ENCODE data around the gene ANKRD62.

ANKRD62 gene

GRCh38 chr18:12093520-12094257 lies at the start of gene ANKRD62:
Gene ANKRD62 (plus strand): TSS chr18:12093843. CDS start chr18:12094018, 175 bp downstream.
- no peak for DNase-seq

- no peak for DNase-seq
Measured at GRCh38 chr18:12044591-12044990, 49.1 kb upstream of the ANKRD62 start.

GRCh38 chr18:12046046-12046750 lies 47.4 kb upstream of the ANKRD62 start:
- no peak for DNase-seq

GRCh38 chr18:12046751-12047335 lies 46.8 kb upstream of the ANKRD62 start:
- DNase-seq: no peak

GRCh38 chr18:12048010-12048826 lies 45.4 kb upstream of the ANKRD62 start:
- DNase-seq: no peak

GRCh38 chr18:12048827-12049175 lies 44.8 kb upstream of the ANKRD62 start:
- no peak for DNase-seq

GRCh38 chr18:12049978-12050811 lies 43.4 kb upstream of the ANKRD62 start:
- DNase-seq: peak; percentile 49

GRCh38 chr18:12052866-12053265 lies 40.8 kb upstream of the ANKRD62 start:
- no peak for DNase-seq

GRCh38 chr18:12053289-12053688 lies 40.4 kb upstream of the ANKRD62 start:
- DNase-seq: peak; percentile 85

- DNase-seq: no peak
Measured at GRCh38 chr18:12056034-12056883, 37.4 kb upstream of the ANKRD62 start.

GRCh38 chr18:12056884-12057402 lies 36.7 kb upstream of the ANKRD62 start:
- no peak for DNase-seq

GRCh38 chr18:12057419-12058039 lies 36.1 kb upstream of the ANKRD62 start:
- no peak for DNase-seq

GRCh38 chr18:12059334-12060181 lies 34.1 kb upstream of the ANKRD62 start:
- no peak for DNase-seq

GRCh38 chr18:12060182-12060870 lies 33.3 kb upstream of the ANKRD62 start:
- DNase-seq: no peak

GRCh38 chr18:12061685-12062084 lies 32.0 kb upstream of the ANKRD62 start:
- no peak for DNase-seq

GRCh38 chr18:12062974-12063373 lies 30.7 kb upstream of the ANKRD62 start:
- DNase-seq: no peak

GRCh38 chr18:12064086-12064763 lies 29.4 kb upstream of the ANKRD62 start:
- DNase-seq: no peak

GRCh38 chr18:12065397-12065796 lies 28.2 kb upstream of the ANKRD62 start:
- DNase-seq: no peak

Data from SIG-M5 (cell line).